HEK293 (cell line): ENCODE results near the gene ANGPTL8.

Source experiments
- BCL11A ChIP-seq: fragments of 450-650 bp; formaldehyde crosslinking; IDR thresholded peaks from 2 replicates; pipeline ENCODE4 v1.5.1; 2016; ENCODE audit warnings: low read depth, missing biosample characterization, missing genetic modification characterization
- REPIN1 ChIP-seq: fragments of 450-650 bp; formaldehyde crosslinking; IDR thresholded peaks from 2 replicates; pipeline ENCODE4 v1.5.1; 2017; ENCODE audit warnings: missing biosample characterization, missing genetic modification characterization, low read depth
- YY1 ChIP-seq: fragments of 450-650 bp; formaldehyde crosslinking; IDR thresholded peaks from 2 replicates; pipeline ENCODE4 v1.5.1; 2018; ENCODE audit warnings: missing biosample characterization, missing genetic modification characterization
- ZBTB26 ChIP-seq: fragments of 450-650 bp; formaldehyde crosslinking; optimal IDR thresholded peaks from 2 replicates; pipeline ENCODE3; 2016; ENCODE audit warnings: missing biosample characterization, mild to moderate bottlenecking, missing genetic modification characterization
- ZNF274 ChIP-seq, 2 experiments: fragments of 200-500 bp in 1 of 2; fragments of 450-650 bp in 1 of 2; sonication (Bioruptor generic) in 1 of 2; formaldehyde crosslinking in 1 of 2; IDR thresholded peaks; 2 replicates each; pipeline versions ENCODE4 v1.5.1 to v1.6.1; 2014 to 2016; ENCODE audit warnings: borderline replicate concordance in 1 of 2, inconsistent platforms in 1 of 2, low read length in 1 of 2, missing biosample characterization in 1 of 2, missing genetic modification characterization in 1 of 2
- ZNF292 ChIP-seq: fragments of 450-650 bp; formaldehyde crosslinking; IDR thresholded peaks from 2 replicates; pipeline ENCODE4 v1.5.1; 2016; ENCODE audit warnings: low read depth, missing biosample characterization, missing genetic modification characterization, borderline replicate concordance
- ZNF324 ChIP-seq: fragments of 450-650 bp; formaldehyde crosslinking; IDR thresholded peaks from 2 replicates; pipeline ENCODE4 v1.5.1; 2016; ENCODE audit warnings: missing biosample characterization, missing genetic modification characterization
- ZNF335 ChIP-seq: fragments of 450-650 bp; formaldehyde crosslinking; conservative IDR thresholded peaks from 2 replicates; pipeline ENCODE4 v1.5.1; 2016; ENCODE audit warnings: missing biosample characterization, missing genetic modification characterization
- ZNF629 ChIP-seq: fragments of 450-650 bp; formaldehyde crosslinking; IDR thresholded peaks from 2 replicates; pipeline ENCODE4 v1.5.1; 2017; ENCODE audit warnings: missing biosample characterization, missing genetic modification characterization
- TF ChIP-seq, protein P1 (sequence below): fragments of 450-650 bp; formaldehyde crosslinking; IDR thresholded peaks from 2 replicates; pipeline ENCODE4 v1.5.1; 2016; ENCODE audit warnings: missing biosample characterization, missing genetic modification characterization
- TF ChIP-seq, protein P2 (sequence below): fragments of 450-650 bp; formaldehyde crosslinking; IDR thresholded peaks from 2 replicates; pipeline ENCODE4 v1.5.1; 2016; ENCODE audit warnings: missing biosample characterization, missing genetic modification characterization

DNA sequence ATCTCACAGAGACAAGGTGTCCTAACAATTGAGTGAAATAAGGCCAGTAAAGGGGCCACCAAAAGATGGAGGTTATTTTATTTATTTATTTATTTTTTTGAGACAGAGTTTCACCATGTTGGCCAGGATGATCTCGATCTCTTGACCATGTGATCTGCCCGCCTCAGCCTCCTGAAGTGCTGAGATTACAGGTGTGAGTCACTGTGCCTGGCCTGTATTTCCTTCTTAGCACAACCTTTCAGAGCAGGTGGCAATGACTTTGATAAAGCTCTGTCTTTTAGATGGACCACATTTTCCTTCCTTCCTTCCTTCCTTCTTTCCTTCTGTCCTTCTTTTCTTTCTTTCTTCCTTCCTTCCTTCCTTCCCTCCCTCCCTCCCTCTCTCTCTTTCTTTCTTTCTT, 33.9 kb downstream of the ANGPTL8 start:
- TF ChIP-seq, protein P1, sequence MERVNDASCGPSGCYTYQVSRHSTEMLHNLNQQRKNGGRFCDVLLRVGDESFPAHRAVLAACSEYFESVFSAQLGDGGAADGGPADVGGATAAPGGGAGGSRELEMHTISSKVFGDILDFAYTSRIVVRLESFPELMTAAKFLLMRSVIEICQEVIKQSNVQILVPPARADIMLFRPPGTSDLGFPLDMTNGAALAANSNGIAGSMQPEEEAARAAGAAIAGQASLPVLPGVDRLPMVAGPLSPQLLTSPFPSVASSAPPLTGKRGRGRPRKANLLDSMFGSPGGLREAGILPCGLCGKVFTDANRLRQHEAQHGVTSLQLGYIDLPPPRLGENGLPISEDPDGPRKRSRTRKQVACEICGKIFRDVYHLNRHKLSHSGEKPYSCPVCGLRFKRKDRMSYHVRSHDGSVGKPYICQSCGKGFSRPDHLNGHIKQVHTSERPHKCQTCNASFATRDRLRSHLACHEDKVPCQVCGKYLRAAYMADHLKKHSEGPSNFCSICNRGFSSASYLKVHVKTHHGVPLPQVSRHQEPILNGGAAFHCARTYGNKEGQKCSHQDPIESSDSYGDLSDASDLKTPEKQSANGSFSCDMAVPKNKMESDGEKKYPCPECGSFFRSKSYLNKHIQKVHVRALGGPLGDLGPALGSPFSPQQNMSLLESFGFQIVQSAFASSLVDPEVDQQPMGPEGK (tag by site-specific recombination), result no peak
- TF ChIP-seq, protein P2, sequence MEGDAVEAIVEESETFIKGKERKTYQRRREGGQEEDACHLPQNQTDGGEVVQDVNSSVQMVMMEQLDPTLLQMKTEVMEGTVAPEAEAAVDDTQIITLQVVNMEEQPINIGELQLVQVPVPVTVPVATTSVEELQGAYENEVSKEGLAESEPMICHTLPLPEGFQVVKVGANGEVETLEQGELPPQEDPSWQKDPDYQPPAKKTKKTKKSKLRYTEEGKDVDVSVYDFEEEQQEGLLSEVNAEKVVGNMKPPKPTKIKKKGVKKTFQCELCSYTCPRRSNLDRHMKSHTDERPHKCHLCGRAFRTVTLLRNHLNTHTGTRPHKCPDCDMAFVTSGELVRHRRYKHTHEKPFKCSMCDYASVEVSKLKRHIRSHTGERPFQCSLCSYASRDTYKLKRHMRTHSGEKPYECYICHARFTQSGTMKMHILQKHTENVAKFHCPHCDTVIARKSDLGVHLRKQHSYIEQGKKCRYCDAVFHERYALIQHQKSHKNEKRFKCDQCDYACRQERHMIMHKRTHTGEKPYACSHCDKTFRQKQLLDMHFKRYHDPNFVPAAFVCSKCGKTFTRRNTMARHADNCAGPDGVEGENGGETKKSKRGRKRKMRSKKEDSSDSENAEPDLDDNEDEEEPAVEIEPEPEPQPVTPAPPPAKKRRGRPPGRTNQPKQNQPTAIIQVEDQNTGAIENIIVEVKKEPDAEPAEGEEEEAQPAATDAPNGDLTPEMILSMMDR (tag by site-specific recombination), result no peak
- no peak for TF ChIP-seq REPIN1 (tag by site-specific recombination)
- no peak for TF ChIP-seq ZNF274 (IDR thresholded peaks at IDR 0.05; ENCODE audit: low read length)
- no peak for TF ChIP-seq ZNF274 (tag by site-specific recombination; IDR thresholded peaks at IDR 0.05; ENCODE audit: borderline replicate concordance)
- TF ChIP-seq ZNF292 (tag by site-specific recombination), result no peak
- no peak for TF ChIP-seq ZBTB26
- no peak for TF ChIP-seq ZNF324
- TF ChIP-seq YY1, result no peak
- no peak for TF ChIP-seq ZNF629 (tag by site-specific recombination)
- TF ChIP-seq ZNF335, result peak; percentile 27; the same call in 1 of the 2 replicates
- TF ChIP-seq BCL11A (tag by site-specific recombination), result no peak
